Breast epithelium (tissue), 4 donors: Measurements from ENCODE around the gene ZDHHC12. TPM values are rescaled to one million over a fixed set of nuclear protein-coding genes. Genes with fewer than 3 reads are reported as not detected.

Experiments
- DNase-seq, 2 donors: peaks; one replicate each; pipeline ENCODE4 v3.0.0-alpha.2; 2019; ENCODE audit warnings: low spot score in 2 of 2
- H3K27ac ChIP-seq, 2 donors: fragments of 200-600 bp; sonication (generic) in 1 of 2; one replicate each; pipeline ENCODE4 v1.5.1; 2016 to 2019; ENCODE audit warnings: mild to moderate bottlenecking in 1 of 2
- H3K27me3 ChIP-seq, 2 donors: fragments of 200-600 bp; sonication (generic) in 1 of 2; one replicate each; pipeline versions ENCODE4 v1.5.1 to v1.6.0; 2017 to 2019; ENCODE audit warnings: control low read depth in 1 of 2, mild to moderate bottlenecking in 1 of 2
- H3K36me3 ChIP-seq: fragments of 200-600 bp; one replicate; pipeline ENCODE4 v1.5.1; 2019
- H3K4me1 ChIP-seq, 2 donors: fragments of 200-600 bp; sonication (generic); one replicate each; pipeline ENCODE4 v1.5.1; 2016 to 2019; ENCODE audit warnings: control low read depth in 1 of 2
- H3K4me3 ChIP-seq, 3 donors: fragments of 200-600 bp; sonication (generic); 1 replicate in 2 of 3; 2 replicates in 1 of 3; pipeline ENCODE4 v1.5.1; 2016 to 2019; ENCODE audit warnings: mild to moderate bottlenecking in 3 of 3, moderate library complexity in 2 of 3
- H3K9me3 ChIP-seq, 2 donors: fragments of 200-600 bp; sonication (generic) in 1 of 2; one replicate each; pipeline ENCODE4 v1.5.1; 2016 to 2019; ENCODE audit warnings: control low read depth in 1 of 2
- POLR2A ChIP-seq: fragments of 450-650 bp; IDR thresholded peaks from one replicate; pipeline ENCODE4 v1.6.1; 2016; ENCODE audit warnings: antibody characterized with exemption, mild to moderate bottlenecking, moderate library complexity
- POLR2AphosphoS5 ChIP-seq, 3 donors: sonication (generic); formaldehyde crosslinking; IDR thresholded peaks; one replicate each; pipeline ENCODE4 v1.6.1; 2017; ENCODE audit warnings: antibody characterized with exemption in 3 of 3
- intact Hi-C: fragments of 100-400 bp; cut with DNase I; formaldehyde crosslinking; loops from one replicate; pipeline ENCODE4 v1.15.1; 2023; ENCODE audit warnings: low total_unique reads
- total RNA-seq, 3 donors: library from RNA; depleted of rRNA; stranded (reverse); fragments of >200 nt; gene quantifications; one replicate each; pipeline ENCODE4 v1.1.0, GENCODE V29; 2016
- TF ChIP-seq, protein P1 (sequence below), 3 donors: fragments of 450-650 bp; IDR thresholded peaks; one replicate each; pipeline ENCODE4 v1.5.1; 2016 to 2017; ENCODE audit warnings: antibody characterized with exemption in 3 of 3, mild to moderate bottlenecking in 3 of 3, moderate library complexity in 3 of 3

The ZDHHC12 gene, protein sequence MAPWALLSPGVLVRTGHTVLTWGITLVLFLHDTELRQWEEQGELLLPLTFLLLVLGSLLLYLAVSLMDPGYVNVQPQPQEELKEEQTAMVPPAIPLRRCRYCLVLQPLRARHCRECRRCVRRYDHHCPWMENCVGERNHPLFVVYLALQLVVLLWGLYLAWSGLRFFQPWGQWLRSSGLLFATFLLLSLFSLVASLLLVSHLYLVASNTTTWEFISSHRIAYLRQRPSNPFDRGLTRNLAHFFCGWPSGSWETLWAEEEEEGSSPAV
- total RNA-seq = 10 to 100 TPM; 15.7 to 33.7 (median 30.2) TPM

DNA sequence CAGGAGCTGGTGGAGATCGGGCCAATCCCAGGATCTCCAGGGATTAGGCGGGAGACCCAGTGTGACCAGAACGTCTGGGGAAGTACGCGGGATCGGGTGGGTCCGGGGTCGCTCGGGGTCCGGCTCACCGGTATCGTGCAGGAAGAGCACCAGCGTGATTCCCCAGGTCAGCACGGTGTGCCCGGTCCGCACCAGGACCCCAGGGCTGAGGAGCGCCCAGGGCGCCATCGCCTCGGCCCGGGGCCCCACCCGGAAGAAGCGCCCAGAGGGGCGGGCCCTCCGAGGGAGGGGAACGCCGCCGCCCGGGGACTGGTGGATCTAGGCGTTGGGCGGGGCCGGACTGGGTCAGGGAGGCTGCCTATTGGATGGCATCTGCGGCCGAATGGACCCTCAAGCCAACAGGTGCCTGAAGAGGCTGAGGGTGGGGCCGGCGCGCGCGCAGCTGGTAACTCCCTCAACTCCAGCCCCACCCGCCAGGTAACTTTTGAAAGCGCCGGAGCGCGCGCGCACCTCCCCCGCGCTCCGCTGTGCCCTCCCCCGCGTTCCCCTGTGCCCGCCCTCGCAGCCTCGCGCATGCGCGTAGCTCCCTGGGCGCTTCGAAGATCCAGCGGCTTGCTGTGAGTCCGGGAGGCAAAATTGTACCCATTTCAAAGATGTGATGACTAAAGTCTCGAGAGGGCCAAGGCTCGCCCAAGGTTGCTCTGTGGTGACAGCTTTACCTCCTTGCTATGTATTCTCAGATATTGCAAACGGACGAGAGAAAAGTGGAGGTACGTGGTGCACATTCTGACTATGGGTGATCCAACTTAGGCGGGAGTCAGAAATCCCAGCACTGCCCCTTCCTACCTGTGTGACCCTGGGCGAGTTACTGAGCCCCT lies at the start of gene ZDHHC12:
Gene ZDHHC12, minus strand, starts transcription at position 262 of the 878 bp plus-strand sequence. Its CDS starts 34 bp downstream, at position 228.
- DNase-seq = peak; percentile 98
- peak; percentile 29 for TF ChIP-seq POLR2A
- TF ChIP-seq POLR2AphosphoS5 (IDR thresholded peaks at IDR 0.05) = peak in 2 of 3 donors; percentile 62 to 65
- TF ChIP-seq, protein P1, sequence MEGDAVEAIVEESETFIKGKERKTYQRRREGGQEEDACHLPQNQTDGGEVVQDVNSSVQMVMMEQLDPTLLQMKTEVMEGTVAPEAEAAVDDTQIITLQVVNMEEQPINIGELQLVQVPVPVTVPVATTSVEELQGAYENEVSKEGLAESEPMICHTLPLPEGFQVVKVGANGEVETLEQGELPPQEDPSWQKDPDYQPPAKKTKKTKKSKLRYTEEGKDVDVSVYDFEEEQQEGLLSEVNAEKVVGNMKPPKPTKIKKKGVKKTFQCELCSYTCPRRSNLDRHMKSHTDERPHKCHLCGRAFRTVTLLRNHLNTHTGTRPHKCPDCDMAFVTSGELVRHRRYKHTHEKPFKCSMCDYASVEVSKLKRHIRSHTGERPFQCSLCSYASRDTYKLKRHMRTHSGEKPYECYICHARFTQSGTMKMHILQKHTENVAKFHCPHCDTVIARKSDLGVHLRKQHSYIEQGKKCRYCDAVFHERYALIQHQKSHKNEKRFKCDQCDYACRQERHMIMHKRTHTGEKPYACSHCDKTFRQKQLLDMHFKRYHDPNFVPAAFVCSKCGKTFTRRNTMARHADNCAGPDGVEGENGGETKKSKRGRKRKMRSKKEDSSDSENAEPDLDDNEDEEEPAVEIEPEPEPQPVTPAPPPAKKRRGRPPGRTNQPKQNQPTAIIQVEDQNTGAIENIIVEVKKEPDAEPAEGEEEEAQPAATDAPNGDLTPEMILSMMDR (IDR thresholded peaks at IDR 0.05) = no peak
- intact Hi-C loops = no loop called here

DNA sequence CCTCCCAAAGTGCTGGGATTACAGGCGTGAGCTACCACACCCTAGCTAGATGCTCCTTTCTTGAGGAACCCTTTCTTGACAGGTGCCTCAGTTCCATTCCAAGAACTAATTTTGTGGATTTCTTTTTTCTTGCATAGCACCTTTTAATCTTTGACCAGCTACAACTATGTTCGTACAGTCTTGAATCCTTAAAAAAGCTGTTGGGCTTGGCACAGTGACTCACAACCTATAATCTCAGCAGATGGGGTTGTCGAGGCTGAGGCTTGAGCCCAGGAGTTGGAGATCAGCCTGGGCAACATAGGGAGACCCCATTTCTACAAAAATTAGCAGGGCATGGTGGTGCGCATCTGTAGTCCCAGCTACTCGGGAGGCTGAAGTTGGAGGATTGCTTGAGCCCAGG lies 49.1 kb upstream of the ZDHHC12 start:
- Histone ChIP-seq H3K4me1 (peaks cover 4 to 6% of the 10 kb centered on the region in 2 donors), H3K27ac (no peak overlapping the region), H3K27me3 (no peaks in the 10 kb centered on the region), H3K4me3 (no peak overlapping the region), H3K36me3 (no peaks in the 10 kb centered on the region), H3K9me3 (no peaks in the 10 kb centered on the region)
- DNase-seq = no peak
- TF ChIP-seq, protein P1 (IDR thresholded peaks at IDR 0.05) = no peak
- no peak for TF ChIP-seq POLR2AphosphoS5 (IDR thresholded peaks at IDR 0.05)
- no peak for TF ChIP-seq POLR2A
- intact Hi-C loops = no loop called here

More for the DNA sequence above, at the start of gene ZDHHC12:
- peaks cover 0 to 9% of the 10 kb centered on the region in 2 donors for H3K4me1 ChIP-seq
- H3K4me3 ChIP-seq = peak within 1 kb of the TSS; percentile 56 to 79 (median 74)
- H3K9me3 ChIP-seq = no peaks in the 10 kb centered on the region
- H3K27me3 ChIP-seq = no peaks in the 10 kb centered on the region
- no peaks in the 10 kb centered on the region for H3K36me3 ChIP-seq
- peak within 1 kb of the TSS; percentile 73 to 88 for H3K27ac ChIP-seq

DNA sequence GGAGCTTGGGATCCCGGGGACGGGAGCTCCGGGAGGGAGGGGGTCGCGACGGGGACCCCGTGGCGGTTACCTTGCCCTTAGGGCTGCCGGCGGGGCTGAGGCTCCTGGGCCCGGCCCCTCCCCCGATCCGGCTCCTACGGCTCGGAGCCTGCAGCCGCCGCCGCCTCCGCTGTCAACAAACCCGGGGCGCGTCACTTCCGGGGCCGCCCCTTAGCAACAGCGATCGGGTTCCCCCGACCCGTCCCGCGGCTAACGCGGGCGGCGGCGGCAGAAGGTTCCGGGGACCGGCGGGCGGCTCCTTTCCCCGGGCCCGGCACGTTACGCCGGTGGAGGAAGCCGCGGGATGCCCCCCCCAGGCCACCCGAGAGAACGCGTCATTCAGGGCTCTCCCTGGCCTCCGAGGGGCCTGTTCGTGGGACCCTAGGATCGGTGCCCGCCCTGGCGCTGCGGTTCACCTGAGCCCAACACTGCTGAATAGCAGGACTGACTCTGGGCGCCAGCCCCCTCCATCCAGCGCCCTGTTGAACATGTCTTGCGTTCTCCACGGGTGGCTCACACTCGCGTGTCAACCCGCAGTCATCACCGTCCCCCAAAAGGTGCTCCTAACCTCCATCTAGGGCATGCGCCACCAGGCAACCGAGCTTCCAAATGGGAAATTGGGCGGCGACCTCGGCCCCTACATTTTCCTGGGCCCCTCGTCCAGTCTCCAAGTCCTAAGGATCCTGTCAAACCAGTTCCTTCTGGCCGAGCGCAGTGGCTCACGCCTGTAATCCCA lies 48.0 kb upstream of the ZDHHC12 start, which contains the start of gene ZER1:
Gene ZER1, minus strand, starts transcription at position 183 of the 775 bp plus-strand sequence. CDS start 16,362 bp downstream, outside the sequence.
- H3K9me3 ChIP-seq = no peaks in the 10 kb centered on the region
- DNase-seq = peak; percentile 90 to 94
- H3K36me3 ChIP-seq = no peaks in the 10 kb centered on the region
- peaks cover 4 to 6% of the 10 kb centered on the region in 2 donors for H3K4me1 ChIP-seq
- H3K27ac ChIP-seq = peak within 1 kb of the TSS; percentile 98
- H3K27me3 ChIP-seq = no peaks in the 10 kb centered on the region
- H3K4me3 ChIP-seq = peak within 1 kb of the TSS; percentile 77 to 98 (median 89)
- intact Hi-C loops = no loop called here
- TF ChIP-seq, protein P1 (IDR thresholded peaks at IDR 0.05) = peak in 1 of 3 donors; percentile 9
- TF ChIP-seq POLR2AphosphoS5 (IDR thresholded peaks at IDR 0.05) (peak; percentile 62 to 94 (median 89)), POLR2A (peak; percentile 65)

DNA sequence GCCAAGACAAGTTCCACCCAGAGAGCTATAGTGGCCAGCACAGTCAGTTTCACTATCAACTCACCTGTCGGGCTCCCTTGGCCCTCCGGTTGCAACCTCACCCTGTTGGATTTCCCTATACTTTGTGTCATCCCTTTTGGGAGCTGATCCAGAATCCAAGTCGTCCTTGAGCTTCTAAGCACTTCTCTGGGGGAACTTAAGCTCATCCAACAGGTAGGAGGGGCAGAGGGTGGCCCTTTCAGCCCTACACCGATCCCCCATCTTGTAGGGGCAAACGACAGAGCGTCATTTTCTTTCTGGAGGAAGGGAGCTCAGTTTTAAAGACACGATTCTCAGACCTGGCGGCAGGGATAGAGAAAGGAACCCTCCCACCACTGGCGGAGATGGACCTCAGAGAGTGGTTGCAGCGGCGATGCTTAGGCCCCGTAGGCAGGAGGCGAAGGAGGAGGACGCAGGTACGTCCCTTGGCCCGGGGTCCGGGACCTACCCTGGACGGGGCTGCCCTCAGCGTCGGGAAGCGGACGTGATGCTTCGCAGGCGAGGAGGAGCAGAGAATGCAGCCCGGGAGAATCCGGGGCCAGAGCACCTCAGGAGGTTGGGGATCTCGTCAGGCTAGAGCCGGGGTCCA lies 47.3 kb upstream of the ZDHHC12 start:
- intact Hi-C loops = no loop called here
- Histone ChIP-seq H3K27ac (peak overlapping the region; percentile 98), H3K4me1 (peaks cover 4 to 6% of the 10 kb centered on the region in 2 donors), H3K4me3 (peak overlapping the region; percentile 77 to 98 (median 89)), H3K27me3 (no peaks in the 10 kb centered on the region), H3K36me3 (no peaks in the 10 kb centered on the region), H3K9me3 (no peaks in the 10 kb centered on the region)
- DNase-seq = peak; percentile 38 to 57
- TF ChIP-seq POLR2AphosphoS5 (IDR thresholded peaks at IDR 0.05) (no peak), POLR2A (no peak)
- TF ChIP-seq, protein P1 (IDR thresholded peaks at IDR 0.05) = no peak
